NCI-H187 (cell line): Measurements from ENCODE around the gene DYNC1LI1.

ENCODE experiments used
- DNase-seq, 2 experiments: peaks; one replicate each; lab custom pipeline; 2025; lab: John Stamatoyannopoulos, UW

Gene DYNC1LI1

GRCh38 chr3:32492684-32493436 lies 77.8 kb downstream of the DYNC1LI1 start:
- DNase-seq, result no peak

DNA sequence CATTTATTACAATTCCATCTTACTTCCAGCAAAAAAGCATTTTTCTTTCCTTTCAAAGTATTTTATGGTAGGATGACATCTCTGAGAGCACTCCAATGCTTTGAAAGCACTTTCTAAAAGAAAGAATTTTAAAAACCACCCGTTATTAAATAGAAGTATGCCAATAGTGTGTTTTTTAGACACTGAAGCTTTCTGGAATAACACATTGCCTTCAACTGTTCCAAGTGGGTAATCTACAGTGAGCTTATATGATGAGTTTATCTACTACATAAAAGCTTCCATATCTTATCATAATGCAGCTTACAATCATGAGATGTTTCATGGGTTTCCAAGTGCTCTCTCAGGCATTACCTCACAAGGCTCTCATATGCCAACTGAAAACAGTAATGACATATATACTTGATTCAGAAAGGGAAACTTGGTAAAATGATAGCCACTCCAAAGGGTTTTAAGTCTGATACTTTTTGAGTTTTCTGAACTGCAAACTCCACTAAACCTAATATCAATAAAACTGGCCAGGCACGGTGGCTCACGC lies 82.1 kb downstream of the DYNC1LI1 start:
- no peak for DNase-seq

DNA sequence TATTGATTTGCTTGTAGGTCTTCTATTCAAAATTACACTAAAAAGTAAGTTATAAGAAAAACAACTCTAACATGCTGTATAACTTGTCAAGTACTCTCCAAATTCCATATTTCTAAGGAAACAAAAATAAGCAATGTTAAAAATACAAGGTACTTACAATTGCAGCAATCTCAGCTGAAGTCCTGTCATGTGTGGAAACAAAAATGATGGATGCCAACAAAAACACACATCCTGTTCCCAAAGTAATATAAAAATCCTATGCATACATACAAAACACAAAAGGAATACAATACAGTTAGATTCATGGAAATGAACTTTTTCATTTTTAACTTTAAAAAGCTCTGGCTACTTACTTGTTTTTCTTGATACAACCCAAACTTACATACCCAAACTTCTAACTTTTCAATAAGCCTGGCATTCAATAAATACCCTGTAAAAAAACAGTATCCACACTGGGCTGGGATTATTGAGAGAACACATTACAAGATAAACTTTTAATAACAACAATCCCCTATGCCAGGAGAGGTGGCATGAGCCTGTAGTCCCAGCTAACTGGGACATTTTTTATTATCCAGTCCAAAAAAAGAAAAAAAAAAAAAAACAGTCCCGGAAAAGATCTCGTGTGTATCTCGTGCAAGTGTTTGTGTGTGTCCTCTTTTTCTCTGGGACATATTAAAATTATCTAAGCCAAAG lies 82.7 kb downstream of the DYNC1LI1 start:
- DNase-seq, result no peak

- DNase-seq, result no peak
Observed at GRCh38 chr3:32484436-32484835, 86.2 kb downstream of the DYNC1LI1 start.

DNA sequence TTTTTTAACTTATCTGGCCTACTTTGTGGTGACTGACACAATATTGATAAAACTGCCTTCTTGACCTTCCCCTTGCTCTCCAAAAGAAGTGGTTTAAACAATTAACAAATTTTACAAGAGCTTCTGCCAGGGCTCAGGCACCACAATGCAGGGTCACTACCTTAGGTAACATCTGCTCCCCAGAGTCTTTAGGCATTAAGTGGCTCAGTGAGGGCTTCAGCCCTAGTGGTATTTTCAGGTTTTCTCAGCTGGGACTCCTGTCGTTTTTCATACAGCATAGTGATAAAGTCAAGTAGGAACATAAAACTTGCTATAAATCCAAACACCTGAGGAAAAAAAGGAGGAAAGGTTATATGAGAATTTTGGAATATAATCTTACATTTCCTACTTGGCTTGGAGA lies 86.9 kb downstream of the DYNC1LI1 start:
- no peak for DNase-seq

DNA sequence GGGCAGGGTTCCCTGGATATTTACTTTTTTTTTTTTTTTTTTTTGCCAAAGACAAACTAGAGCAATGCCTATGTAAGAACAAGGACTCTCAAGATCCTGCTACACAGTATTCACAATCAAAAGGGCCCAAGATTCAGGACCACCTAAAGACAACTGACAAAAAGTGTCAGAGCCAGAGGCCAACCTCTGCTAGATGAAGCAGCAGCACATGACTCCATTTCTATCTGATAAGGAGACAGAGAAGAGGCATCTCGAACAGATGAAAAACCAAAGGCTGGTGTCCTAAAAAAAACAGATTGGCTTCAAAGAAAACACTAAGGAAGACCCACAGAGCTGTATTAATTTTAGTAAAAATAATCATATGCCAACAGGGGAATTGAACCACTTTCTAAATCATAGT lies 88.0 kb downstream of the DYNC1LI1 start:
- no peak for DNase-seq

GRCh38 chr3:32481791-32482631 lies 88.6 kb downstream of the DYNC1LI1 start:
- no peak for DNase-seq

DNA sequence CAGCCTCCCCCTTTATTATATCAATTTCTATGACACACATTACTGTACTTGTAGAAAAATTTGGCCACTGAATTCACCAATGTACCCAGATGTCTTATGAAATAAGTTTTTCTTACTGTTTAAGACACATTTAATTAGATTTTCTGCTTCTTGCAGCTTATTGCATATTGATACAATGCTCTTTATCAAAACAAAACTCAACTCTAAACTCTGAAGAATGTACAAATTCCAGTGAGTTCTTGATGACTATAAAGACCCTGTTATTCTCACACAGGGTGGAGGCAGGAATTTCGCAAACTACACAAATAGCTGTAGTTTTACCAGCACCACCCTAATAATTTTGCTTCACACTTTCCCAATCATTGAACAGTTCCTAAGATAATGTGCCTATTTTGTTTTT lies 90.1 kb downstream of the DYNC1LI1 start:
- DNase-seq, result no peak
